GF-D8 (cell line): ENCODE results near the gene ADAMTS2.
"Not testable (repeated sequence)": the region's sequence is repeated elsewhere in the genome, so short reads cannot be mapped to it uniquely, and the experiment has no call there.

Source experiments
- DNase-seq: peaks from one replicate; lab custom pipeline; 2025; lab: John Stamatoyannopoulos, UW

ADAMTS2 gene

DNA sequence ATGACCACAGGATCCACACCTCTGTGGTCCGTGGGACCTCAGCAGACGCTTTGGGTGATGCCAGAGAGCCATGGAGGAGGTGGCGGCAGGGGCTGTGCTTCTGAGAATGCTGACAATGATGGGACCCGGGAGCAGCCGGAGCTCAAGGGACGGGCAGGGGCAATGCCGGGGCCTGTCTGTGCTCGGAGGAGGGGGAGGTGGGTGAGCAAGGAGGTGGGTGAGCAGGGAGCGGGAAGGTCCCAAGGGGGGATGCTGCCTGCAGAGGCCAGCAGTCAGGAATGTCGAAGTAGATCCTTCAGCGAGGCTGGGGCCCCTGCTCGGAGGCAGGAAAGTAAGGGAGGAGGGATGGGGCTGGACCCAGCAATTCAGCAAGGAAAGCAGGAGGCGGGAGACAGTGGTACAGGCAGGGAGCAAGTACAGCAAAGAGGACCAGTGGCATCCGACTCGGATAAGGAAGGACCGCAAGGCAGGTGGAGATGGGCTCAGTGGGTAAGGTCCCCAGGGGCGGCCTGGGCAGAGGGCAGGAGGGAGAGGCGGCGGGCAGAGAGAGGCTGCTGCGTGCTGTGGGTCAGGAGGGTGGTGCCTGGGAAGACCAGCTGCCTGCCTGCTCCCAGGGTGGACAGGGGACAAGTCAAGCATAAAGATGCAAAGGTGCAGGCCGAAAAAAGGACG lies 49.0 kb downstream of the ADAMTS2 start:
- DNase-seq = no peak

DNA sequence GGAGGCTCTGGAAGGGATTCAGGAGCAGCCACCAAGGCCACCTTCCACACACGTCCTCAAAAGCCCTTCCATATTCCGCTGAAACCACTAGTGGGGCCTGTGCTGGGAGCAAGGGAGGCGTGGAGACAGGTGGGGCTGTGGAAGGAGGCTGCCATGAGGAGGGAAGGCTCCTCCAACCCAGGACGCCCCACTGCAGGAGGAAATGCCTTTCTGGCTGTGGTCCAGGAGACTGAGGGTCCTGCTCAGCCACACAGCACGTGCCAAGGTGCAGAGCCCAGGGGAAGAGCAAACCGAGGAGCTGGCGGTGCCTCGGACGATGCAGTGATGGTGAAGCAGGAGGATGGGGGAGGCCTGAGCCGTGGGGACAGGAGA lies 49.5 kb downstream of the ADAMTS2 start:
- DNase-seq = no peak

- DNase-seq = no peak
Measured at GRCh38 chr5:179294891-179295777, 50.1 kb downstream of the ADAMTS2 start.

- DNase-seq = no peak
Measured at GRCh38 chr5:179294131-179294780, 51.0 kb downstream of the ADAMTS2 start.

DNA sequence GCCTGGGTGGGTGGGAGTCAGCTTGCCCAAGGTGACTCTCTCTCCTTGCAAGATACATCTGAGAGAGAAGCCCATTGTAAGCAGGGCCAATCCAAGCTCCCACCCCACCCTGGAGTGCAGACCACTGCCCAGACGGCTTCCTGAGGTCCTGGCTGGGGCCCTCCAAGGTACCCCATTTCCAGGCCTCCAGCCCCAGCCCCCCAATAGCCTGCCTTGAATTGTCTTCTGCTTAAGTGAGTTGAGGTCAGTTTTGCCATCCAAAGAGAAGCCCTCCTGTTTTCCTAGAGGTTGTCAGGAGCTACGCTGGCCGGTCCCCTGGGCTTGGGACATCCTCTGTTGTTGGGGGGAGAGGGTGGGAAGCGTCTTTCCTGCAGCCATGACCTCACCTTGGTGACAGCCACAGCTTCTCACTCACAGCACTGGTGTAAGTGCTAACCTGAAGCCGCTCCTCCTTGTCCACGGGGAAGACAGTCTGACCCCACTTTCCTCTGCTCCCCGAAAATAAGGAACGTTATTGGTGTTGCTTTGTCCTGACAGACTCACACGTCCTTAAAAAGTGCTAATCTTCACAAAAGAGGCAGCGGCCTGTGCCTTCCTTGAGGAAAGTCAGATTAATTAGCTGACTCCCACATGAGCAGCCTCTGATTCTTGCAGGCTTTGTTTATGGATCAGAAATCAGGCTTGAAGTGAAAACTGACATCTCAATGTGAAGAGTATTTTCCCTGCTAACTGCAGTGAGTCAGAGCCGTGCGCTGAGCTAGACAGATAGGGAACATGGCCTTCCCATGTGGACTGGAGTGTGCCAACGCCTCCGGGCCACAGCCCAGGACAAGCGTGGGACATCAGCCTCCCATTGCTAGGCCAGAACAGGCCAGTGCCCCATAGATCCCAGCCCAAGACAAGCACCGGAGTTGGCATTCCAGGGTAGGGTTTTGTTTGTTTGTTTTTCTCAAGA lies 52.3 kb downstream of the ADAMTS2 start:
- DNase-seq = no peak

DNA sequence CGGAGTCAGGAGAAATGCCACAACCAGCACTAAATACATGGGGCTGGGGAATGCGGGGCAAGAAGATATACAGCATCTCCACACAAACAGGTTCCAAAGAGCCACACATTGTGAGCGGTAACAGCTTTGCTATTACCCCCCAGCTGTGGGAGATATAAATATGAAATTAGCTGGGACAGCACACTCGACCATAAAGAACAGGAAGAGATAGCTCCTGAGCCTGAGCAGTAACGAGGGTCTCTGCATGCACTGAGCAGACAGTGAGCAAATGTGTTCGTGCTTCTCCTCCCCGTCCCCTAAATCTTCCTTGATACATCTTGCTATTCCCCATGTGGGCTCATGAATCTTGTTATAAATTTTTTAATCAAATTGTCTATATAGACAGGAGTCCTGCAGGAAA lies 53.1 kb downstream of the ADAMTS2 start:
- no peak for DNase-seq

GRCh38 chr5:179290681-179291540 lies 54.4 kb downstream of the ADAMTS2 start:
- no peak for DNase-seq

- DNase-seq = no peak
Measured at GRCh38 chr5:179289756-179290385, 55.4 kb downstream of the ADAMTS2 start.

DNA sequence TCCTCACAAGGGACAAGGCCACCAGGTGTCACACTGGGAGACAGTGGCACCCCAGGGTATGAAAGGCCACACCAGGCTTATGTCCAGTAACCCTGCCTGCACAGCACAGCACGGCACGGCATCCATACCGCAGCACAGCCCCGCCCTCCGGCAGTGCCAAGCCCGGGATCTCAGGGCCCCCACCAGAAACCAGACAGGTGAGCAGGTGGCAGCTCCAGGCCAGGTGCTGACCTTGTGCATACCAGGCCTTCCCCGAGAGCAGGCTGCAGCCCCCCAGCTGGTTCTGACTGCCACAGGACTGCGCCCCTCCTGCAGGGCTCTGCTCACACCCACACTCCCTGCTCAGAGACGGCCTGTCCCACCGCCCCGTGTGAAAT lies 56.5 kb downstream of the ADAMTS2 start:
- no peak for DNase-seq

- DNase-seq = no peak
Measured at GRCh38 chr5:179288101-179288808, 57.0 kb downstream of the ADAMTS2 start.

DNA sequence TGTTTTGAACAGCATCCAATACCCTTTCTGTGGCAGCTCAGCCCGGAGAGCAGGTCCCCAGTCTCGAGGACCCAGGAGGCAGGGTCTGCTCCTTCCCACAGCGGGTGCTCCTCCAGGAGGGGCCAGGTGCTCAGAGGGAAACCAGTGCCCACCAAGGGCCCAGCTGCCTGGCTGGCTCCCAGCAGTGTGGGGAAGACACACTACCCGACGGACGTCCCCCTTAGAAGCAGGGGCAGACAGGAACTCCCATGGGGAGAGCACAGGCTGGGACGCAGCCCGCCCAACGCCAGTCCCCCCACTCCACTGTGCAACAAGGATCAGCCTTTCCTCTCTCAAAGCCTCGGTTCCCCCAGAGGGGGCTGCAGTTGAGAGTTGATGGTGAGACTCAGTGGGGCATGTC lies 57.6 kb downstream of the ADAMTS2 start:
- no peak for DNase-seq

DNA sequence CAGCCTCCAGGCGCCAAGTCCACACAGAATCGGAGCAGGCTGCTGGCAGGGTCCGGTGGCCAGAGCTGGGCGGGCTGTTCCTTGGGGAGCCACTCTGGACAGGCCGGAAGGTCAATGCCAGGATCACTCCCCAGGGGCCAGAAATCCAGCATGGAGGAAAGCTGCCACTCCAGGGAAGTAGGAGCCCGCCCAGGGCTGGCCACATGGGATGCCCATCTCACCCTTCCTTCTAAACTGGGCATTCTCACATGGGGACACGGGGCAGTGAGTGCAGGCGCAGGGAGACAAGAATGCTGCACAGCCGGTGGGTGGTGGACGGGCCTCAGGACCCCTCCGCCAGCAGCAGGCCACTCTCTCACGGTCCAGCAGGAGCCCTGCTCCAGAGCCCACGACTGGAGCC lies 58.2 kb downstream of the ADAMTS2 start:
- DNase-seq = no peak

DNA sequence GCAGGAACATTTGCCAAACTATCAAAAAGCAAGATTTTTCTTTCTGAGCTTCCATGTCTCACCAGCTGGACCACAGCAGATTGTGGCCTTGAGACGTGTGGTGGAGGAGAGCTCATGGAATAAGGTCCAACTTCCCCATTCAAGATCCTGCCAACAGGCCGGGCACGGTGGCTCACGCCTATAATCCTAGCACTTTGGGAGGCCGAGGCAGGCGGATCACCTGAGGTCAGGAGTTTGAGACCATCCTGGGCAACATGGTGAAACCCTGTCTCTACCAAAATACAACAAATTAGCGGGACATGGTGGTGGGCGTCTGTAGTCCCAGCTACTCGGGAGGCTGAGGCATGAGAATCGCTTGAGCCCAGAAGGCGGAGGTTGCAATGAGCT lies 59.5 kb downstream of the ADAMTS2 start:
- not testable (repeated sequence) for DNase-seq

DNA sequence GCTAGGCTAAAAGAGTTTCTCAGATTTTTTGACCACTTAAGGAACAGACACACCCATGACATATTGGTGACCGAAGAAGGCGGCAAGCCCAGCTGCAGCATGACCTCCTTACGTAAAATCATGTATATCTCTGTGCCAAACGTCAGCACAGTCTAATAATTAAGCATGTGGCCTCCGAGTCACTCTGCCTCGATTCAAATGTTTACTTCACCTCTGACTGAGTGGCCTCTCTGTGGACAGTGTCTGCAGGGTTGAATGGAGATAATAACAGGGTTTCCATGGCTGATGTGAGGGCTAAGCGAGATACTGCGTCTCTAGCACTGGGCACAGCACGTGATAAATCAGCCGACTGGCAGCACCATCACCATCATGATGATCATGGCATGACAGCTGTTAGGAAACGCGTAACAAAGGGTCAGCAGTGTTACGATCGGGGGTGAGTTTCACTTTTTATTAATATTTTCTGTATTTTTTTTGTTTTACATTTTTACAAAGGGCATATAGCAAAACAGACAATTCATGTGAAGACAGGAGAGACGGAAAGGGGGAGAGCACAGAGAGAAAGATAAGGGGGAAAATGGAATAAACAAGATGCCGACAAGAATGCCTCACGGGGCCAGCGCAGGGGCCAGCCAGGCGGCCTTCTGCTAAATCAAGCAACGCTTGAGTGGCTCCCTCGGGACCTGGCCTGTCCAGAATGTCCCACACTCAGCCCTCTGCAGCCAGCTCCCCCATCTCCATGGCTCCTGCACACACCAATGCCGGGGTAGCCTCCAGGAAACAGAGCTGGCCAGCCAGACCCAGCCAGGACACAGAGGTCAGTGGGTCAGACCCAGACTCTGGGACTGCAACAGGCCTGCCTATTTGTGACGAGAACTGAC lies 60.3 kb downstream of the ADAMTS2 start:
- DNase-seq = no peak

- not testable (repeated sequence) for DNase-seq
Measured at GRCh38 chr5:179283908-179284307, 61.4 kb downstream of the ADAMTS2 start.

GRCh38 chr5:179281694-179282093 lies 63.6 kb downstream of the ADAMTS2 start:
- DNase-seq = no peak

- no peak for DNase-seq
Measured at GRCh38 chr5:179280095-179280490, 65.2 kb downstream of the ADAMTS2 start.

- DNase-seq = no peak
Measured at GRCh38 chr5:179279347-179280094, 65.7 kb downstream of the ADAMTS2 start.
